OCI-LY1 (cell line): ENCODE results near the gene CMIP.

ENCODE experiments used
- EZH2 ChIP-seq: fragments of 200-600 bp; sonication (generic), shearing (Covaris generic); IDR thresholded peaks from 2 replicates; pipeline ENCODE4 v1.8.0; 2017; ENCODE audit warnings: borderline replicate concordance, mixed run types, mild to moderate bottlenecking, antibody characterized with exemption, low read length, moderate library complexity, mixed read lengths
- TF ChIP-seq, protein P1 (sequence below): fragments of 200-600 bp; sonication (generic), shearing (Covaris generic); IDR thresholded peaks from 2 replicates; pipeline ENCODE4 v1.5.1; 2017; ENCODE audit warnings: mild to moderate bottlenecking, antibody characterized with exemption, low read length, moderate library complexity, mixed read lengths

DNA sequence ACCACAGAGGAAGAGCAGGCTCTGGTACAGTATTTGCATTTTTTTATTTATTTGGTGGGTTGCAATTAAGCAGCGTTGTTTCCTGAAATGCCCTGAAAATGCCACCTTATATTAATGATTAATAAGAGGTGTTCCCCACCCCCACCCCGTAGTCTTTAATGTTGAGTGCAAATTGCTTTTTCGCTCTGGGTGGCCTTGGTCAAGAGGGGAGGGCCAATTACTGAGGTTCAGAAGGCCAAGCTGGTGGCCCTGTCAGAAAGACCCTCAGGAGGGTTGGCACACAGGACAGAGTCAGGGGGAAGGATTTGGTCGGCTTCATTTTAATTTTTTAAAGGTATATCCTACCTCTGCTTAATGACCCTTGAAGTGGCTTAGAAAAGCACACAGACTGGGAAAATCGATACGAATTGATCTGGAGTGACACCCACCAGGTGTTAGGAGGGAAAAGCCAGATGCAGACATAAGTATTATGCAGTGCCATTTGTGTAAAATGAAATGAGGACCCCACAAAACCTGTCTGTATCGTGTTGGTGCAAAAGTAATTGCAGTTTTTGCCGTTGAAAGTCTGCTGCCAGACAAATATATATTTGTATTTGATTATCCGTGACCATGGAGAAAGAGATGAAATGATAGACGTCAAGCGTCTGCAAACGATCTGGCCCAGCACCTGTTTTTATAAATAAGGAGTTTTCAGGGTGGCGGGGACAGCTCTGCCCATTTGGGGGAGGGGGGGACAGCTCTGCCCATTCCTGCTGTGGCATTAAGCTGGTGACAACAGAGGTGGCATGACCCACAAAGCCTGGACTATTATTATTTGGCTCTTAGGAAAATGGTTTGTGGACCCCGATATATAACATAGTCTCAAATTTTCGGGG is 190.7 kb downstream of the CMIP start:
- TF ChIP-seq, protein P1, sequence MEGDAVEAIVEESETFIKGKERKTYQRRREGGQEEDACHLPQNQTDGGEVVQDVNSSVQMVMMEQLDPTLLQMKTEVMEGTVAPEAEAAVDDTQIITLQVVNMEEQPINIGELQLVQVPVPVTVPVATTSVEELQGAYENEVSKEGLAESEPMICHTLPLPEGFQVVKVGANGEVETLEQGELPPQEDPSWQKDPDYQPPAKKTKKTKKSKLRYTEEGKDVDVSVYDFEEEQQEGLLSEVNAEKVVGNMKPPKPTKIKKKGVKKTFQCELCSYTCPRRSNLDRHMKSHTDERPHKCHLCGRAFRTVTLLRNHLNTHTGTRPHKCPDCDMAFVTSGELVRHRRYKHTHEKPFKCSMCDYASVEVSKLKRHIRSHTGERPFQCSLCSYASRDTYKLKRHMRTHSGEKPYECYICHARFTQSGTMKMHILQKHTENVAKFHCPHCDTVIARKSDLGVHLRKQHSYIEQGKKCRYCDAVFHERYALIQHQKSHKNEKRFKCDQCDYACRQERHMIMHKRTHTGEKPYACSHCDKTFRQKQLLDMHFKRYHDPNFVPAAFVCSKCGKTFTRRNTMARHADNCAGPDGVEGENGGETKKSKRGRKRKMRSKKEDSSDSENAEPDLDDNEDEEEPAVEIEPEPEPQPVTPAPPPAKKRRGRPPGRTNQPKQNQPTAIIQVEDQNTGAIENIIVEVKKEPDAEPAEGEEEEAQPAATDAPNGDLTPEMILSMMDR: no peak
- TF ChIP-seq EZH2: no peak
